ENCODE measurements around the gene NR2F1-AS1. TPM values are rescaled to one million over a fixed set of nuclear protein-coding genes. Genes with fewer than 3 reads are reported as not detected.

NR2F1-AS1 gene
- polyA plus RNA-seq, 1 experiment = 29.9 TPM

DNA sequence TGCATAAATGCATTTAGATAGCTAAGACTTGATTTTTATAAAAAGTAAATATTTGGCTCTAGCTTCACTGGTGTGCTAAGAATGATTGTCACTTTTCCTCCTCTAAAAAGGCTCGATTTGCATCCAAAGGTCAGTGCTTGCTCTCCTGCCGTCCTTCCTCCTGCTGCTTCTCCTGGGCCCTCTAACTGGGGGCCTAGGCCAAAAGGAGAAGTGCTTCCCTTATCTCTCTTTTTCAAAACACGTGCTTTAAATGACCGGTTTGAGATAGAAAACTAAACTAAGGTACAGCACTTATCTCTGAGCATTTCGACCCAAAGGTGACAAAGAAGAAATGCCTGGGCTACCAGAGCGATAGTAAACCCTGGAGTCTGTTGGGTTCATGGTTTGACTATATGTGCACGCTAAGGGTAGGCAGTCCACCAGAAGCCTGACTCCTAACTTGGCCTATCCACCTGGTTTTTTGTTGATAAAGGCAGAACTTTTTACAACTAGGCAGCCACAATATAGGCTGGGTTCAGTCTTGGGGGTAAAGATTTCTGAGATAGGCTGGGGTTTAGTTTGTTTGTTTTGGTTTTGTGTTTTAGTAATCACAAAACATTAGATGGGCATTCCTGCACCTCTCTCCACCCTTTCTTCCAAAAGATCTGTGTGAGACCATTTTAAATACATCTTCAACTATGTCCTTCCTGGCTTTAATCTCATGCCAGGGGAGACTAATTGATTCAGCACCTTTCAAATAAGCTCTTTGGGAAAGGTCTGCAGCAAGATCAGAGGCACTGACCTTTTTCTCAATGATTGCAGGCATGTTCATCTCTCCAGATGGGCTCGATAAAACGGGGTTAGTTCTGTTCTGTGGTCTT lies 3.8 kb downstream of the NR2F1-AS1 start:
- no peak overlapping the region for H3K4me3 ChIP-seq (ENCODE audit: low read depth, low read length)
- ChIA-PET CTCF (interaction anchor here (0.6 to 1.8 kb wide), 3 partner anchors 317 to 1059 kb away, joined by 3 to 4 read pairs (median 3); no protein-coding TSS in a partner anchor), POLR2A (no interaction called here)
- peaks cover 15% of the 10 kb centered on the region for H3K9me3 ChIP-seq (ENCODE audit: control insufficient read depth, insufficient read depth, low read length)
- H3K27ac ChIP-seq (ENCODE audit: low read depth, low read length) = no peak overlapping the region
- TF ChIP-seq CTCF (IDR thresholded peaks at IDR 0.05; ENCODE audit: low read depth, low read length) = no peak
- no peak for DNase-seq (ENCODE audit: low read depth, low spot score)
- H3K27me3 ChIP-seq (ENCODE audit: control insufficient read depth, insufficient read depth, low read length) = no peaks in the 10 kb centered on the region

DNA sequence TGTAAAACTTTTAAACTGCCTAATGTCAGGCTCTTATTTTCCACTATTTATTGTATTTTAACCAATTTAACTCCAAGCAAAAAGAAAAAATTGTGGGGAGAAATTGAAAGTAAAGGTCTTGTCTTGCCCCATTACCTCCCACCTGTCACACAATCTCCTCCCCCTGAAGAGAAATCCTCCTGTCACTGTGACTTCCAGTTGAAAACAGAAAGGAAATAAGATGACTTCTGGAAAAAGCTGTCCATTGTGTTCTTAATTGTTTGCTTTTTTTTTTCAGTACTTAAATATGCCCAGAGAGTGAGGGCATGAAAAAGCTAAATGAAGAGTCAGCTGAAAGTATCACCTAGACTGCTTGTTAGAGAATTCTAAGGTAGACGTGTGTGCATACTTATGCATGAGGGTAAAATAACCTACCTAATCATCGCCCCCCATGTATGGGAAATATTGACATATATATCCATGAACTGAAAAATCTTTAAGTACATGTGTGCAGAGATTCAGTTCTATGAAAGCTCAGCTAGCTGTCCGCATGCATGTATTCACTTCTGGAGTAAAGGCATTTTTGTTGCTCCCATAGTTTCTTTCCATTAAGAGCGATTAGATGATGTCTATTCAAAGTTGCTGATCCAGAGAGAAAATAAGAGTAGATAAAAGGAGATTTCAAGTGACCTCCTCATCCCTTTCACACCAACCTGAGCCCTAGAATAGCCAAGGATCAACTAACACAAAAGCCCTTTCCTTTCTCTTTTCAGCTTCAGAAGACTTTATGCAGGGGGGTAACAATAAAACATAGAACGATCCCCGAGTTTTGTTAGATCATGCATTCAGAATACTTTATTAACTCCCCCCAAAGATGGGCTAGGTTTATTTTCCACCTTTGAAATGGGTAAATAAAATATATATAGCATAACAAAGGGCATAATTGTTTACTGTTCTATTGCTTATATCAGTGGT lies 5.3 kb downstream of the NR2F1-AS1 start:
- Histone ChIP-seq H3K9me3 (ENCODE audit: control insufficient read depth, insufficient read depth, low read length) (peaks cover 26% of the 10 kb centered on the region), H3K27ac (ENCODE audit: low read depth, low read length) (no peak overlapping the region), H3K4me3 (ENCODE audit: low read depth, low read length) (no peak overlapping the region), H3K27me3 (ENCODE audit: control insufficient read depth, insufficient read depth, low read length) (no peaks in the 10 kb centered on the region)
- DNase-seq (ENCODE audit: low read depth, low spot score) = no peak
- CTCF ChIA-PET = no interaction called here
- TF ChIP-seq CTCF (IDR thresholded peaks at IDR 0.05; ENCODE audit: low read depth, low read length) = no peak
- POLR2A ChIA-PET = no interaction called here

- no peak overlapping the region for H3K4me3 ChIP-seq (ENCODE audit: low read depth, low read length)
- TF ChIP-seq CTCF (IDR thresholded peaks at IDR 0.05; ENCODE audit: low read depth, low read length) = no peak
- ChIA-PET POLR2A (no interaction called here), CTCF (no interaction called here)
- peaks cover 33% of the 10 kb centered on the region for H3K9me3 ChIP-seq (ENCODE audit: control insufficient read depth, insufficient read depth, low read length)
- no peak for DNase-seq (ENCODE audit: low read depth, low spot score)
- H3K27me3 ChIP-seq (ENCODE audit: control insufficient read depth, insufficient read depth, low read length) = no peaks in the 10 kb centered on the region
- H3K27ac ChIP-seq (ENCODE audit: low read depth, low read length) = no peak overlapping the region
Observed at GRCh38 chr5:93574491-93575305, 6.3 kb downstream of the NR2F1-AS1 start.

DNA sequence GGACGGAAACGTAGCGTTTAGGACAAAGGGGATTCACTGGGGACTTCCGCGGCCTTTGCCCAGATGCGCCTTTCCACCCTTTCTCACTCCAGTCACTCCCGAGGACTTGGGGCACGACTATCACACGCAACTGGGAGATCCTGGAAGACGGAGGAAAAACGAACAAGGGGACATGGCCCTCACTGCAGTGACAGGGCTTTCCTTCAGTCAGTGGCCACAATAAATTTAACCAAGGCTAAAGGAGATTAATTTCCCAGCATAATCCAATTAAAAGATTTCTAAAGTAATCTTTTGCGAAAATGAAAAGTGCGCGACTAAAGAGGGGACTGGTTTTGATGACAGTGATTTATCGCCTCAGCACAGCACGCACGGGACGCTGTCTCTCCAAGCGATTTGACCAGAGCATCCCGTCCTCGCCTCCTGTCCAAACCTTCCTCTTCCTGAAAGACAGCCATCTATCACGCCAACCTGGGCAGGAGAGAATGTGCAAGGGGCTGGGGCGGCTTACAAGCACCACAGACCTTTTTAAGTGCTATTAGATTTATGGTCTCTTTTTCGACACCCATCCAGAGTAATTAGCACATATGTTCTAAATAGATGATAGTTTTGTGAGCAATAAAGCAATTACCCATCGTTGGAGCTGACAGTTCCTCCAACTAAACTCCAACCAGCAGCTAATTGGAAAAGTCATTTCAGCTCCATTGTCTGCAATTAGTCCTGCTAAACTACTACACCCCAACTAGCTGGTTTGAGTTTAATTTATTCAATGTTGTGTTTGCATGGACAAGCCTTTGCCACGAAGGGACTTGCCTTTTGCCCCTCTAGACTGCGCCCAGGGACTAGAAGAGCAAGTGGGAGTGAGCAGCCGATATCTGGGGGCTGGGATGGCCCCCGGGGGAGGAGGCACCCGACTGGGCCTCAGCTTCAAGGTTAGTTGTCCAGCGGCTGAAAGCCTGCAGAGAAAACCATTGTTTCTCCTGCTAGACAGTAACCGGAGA lies 7.4 kb downstream of the NR2F1-AS1 start:
- no peaks in the 10 kb centered on the region for H3K27me3 ChIP-seq (ENCODE audit: control insufficient read depth, insufficient read depth, low read length)
- H3K4me3 ChIP-seq (ENCODE audit: low read depth, low read length) = no peak overlapping the region
- TF ChIP-seq CTCF (IDR thresholded peaks at IDR 0.05; ENCODE audit: low read depth, low read length) = no peak
- DNase-seq (ENCODE audit: low read depth, low spot score) = no peak
- POLR2A ChIA-PET = no interaction called here
- H3K9me3 ChIP-seq (ENCODE audit: control insufficient read depth, insufficient read depth, low read length) = peaks cover 33% of the 10 kb centered on the region
- CTCF ChIA-PET = no interaction called here
- H3K27ac ChIP-seq (ENCODE audit: low read depth, low read length) = no peak overlapping the region
